ENCODE results near the gene TGM5.

GRCh38 chr15:43211224-43211735 lies 55.4 kb downstream of the TGM5 start:
- TF ChIP-seq MAX (IDR thresholded peaks at IDR 0.05; ENCODE audit: insufficient read depth, insufficient read length) (no peak), CTCF (IDR thresholded peaks at IDR 0.05; ENCODE audit: extremely low read depth in 1 of 2, insufficient read depth in 1 of 2, low read depth in 1 of 2, low read length in 2 of 2) (no peak), EZH2 (IDR thresholded peaks at IDR 0.05; ENCODE audit: borderline replicate concordance, low read depth, low read length, severe bottlenecking) (no peak), JUN (IDR thresholded peaks at IDR 0.05; ENCODE audit: borderline replicate concordance, insufficient read depth, insufficient read length, low read depth) (no peak)
